Measurements from ENCODE around the gene SNX8. TPM values are rescaled to one million over a fixed set of nuclear protein-coding genes. Genes with fewer than 3 reads are reported as not detected.

SNX8 gene
- total and polyA plus RNA-seq, 4 donors, result 8.7 to 20.8 (median 14.8) TPM

DNA sequence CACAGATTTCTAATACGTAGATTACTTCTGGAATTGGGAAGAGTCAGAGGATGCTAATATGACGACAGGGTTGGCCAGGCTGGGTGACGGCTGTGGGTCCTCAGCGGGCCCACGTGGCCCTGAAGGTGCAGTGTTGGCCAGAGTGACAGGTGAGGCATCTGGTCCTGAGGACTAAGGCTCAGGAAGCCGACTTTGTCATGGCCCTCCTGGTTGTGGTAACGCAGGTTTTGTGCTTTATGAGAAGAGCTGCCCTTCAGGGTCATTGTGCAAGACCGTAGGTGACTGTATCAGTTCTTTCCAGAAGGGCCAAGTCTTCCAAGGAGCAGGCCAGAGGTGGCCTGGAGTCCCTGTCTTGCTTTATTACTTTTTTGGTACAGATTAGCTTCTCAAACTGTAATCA, 42.9 kb upstream of the SNX8 start (continued):
- TF ChIP-seq, protein P1, sequence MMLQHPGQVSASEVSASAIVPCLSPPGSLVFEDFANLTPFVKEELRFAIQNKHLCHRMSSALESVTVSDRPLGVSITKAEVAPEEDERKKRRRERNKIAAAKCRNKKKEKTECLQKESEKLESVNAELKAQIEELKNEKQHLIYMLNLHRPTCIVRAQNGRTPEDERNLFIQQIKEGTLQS (IDR thresholded peaks at IDR 0.05), result no peak
- no peak for TF ChIP-seq RAD21 (IDR thresholded peaks at IDR 0.05)
- no peak for TF ChIP-seq RXRA (IDR thresholded peaks at IDR 0.05)
- TF ChIP-seq JUND (IDR thresholded peaks at IDR 0.05), result no peak
- no peak for TF ChIP-seq MAX (IDR thresholded peaks at IDR 0.05)
- no peak for TF ChIP-seq NR2F2 (IDR thresholded peaks at IDR 0.05)
- no peak for TF ChIP-seq TAF1 (conservative IDR thresholded peaks at IDR 0.05)

- WGBS, result 3% methylated on average over 9 of the region's 9 CpGs
- no peaks in the 10 kb centered on the region for H3K9me3 ChIP-seq (ENCODE audit: control insufficient read depth in 4 of 4, low read length in 3 of 4)
Observed at GRCh38 chr7:2355705-2356008, 41.4 kb upstream of the SNX8 start.

More at GRCh38 chr7:2355705-2356008, 41.4 kb upstream of the SNX8 start:
- Histone ChIP-seq H3K4me1 (ENCODE audit: control insufficient read depth in 4 of 4, insufficient read depth in 4 of 4, low read length in 3 of 4) (peaks cover 11 to 30% (median 21%) of the 10 kb centered on the region in 4 donors), H3K9ac (ENCODE audit: low read depth in 1 of 2, low read length in 2 of 2) (peak overlapping the region; percentile 2 to 79), H3K27ac (ENCODE audit: low read depth in 1 of 2, low read length in 2 of 2) (no peak overlapping the region), H3K27me3 (ENCODE audit: control insufficient read depth in 4 of 4, insufficient read depth in 4 of 4, low read length in 3 of 4) (no peaks in the 10 kb centered on the region), H3K36me3 (ENCODE audit: control insufficient read depth in 4 of 4, insufficient read depth in 3 of 4, low read depth in 1 of 4, low read length in 3 of 4) (peaks cover 0 to 9% (median 5%) of the 10 kb centered on the region in 4 donors), H3K4me3 (ENCODE audit: low read depth in 1 of 3, low read length in 3 of 3) (peak overlapping the region; percentile 79 to 99 (median 80))
- no peak for DNase-seq (ENCODE audit: low spot score)
- TF ChIP-seq EGR1 (IDR thresholded peaks at IDR 0.05; ENCODE audit: low read depth in 2 of 2) (no peak), GABPA (IDR thresholded peaks at IDR 0.05 in 1 of 2, conservative IDR thresholded peaks at IDR 0.05 in 1 of 2) (no peak), TAF1 (conservative IDR thresholded peaks at IDR 0.05) (no peak), RAD21 (IDR thresholded peaks at IDR 0.05) (no peak), HNF4G (IDR thresholded peaks at IDR 0.05) (no peak), FOXA2 (IDR thresholded peaks at IDR 0.05) (no peak), ZBTB33 (IDR thresholded peaks at IDR 0.05) (no peak), NR2F2 (IDR thresholded peaks at IDR 0.05) (no peak), RXRA (IDR thresholded peaks at IDR 0.05) (no peak), YY1 (IDR thresholded peaks at IDR 0.05) (no peak), HNF4A (conservative IDR thresholded peaks at IDR 0.05) (no peak), FOXA1 (IDR thresholded peaks at IDR 0.05) (no peak), MAX (IDR thresholded peaks at IDR 0.05) (no peak), REST (IDR thresholded peaks at IDR 0.05) (no peak), SP1 (IDR thresholded peaks at IDR 0.05) (no peak), JUND (IDR thresholded peaks at IDR 0.05) (no peak)
- TF ChIP-seq, protein P2, sequence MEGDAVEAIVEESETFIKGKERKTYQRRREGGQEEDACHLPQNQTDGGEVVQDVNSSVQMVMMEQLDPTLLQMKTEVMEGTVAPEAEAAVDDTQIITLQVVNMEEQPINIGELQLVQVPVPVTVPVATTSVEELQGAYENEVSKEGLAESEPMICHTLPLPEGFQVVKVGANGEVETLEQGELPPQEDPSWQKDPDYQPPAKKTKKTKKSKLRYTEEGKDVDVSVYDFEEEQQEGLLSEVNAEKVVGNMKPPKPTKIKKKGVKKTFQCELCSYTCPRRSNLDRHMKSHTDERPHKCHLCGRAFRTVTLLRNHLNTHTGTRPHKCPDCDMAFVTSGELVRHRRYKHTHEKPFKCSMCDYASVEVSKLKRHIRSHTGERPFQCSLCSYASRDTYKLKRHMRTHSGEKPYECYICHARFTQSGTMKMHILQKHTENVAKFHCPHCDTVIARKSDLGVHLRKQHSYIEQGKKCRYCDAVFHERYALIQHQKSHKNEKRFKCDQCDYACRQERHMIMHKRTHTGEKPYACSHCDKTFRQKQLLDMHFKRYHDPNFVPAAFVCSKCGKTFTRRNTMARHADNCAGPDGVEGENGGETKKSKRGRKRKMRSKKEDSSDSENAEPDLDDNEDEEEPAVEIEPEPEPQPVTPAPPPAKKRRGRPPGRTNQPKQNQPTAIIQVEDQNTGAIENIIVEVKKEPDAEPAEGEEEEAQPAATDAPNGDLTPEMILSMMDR (IDR thresholded peaks at IDR 0.05; ENCODE audit: low read depth, low read length, missing input control), result no peak
- TF ChIP-seq, protein P1 (IDR thresholded peaks at IDR 0.05), result no peak

All from liver (tissue), 9 donors.